IMR-90 (cell line): Measurements from ENCODE around the gene TRAPPC12. TPM values are rescaled to one million over a fixed set of nuclear protein-coding genes. Genes with fewer than 3 reads are reported as not detected.

Source experiments
- ATAC-seq: fragments of 200-7000 bp; cut with Tn5 transposase; 2 replicates; pipeline ENCODE4 v1.9.1; 2020; ENCODE audit warnings: low read depth, mild to moderate bottlenecking, moderate library complexity
- BruUV-seq: library from RNA; stranded (reverse); fragments of 400-500 nt; replicated peaks from 2 replicates; lab custom pipeline; 2021; lab: Mats Ljungman, UMichigan
- CTCF ChIA-PET: fragments of 300-600 bp; formaldehyde crosslinking; extraction: SDS; loops from one replicate; lab custom pipeline; 2021; ENCODE audit warnings: antibody characterized with exemption; lab: Yijun Ruan, JAX
- POLR2A ChIA-PET: fragments of 300-600 bp; sonication (Branson Sonifier 250); formaldehyde crosslinking; loops from one replicate; lab custom pipeline; 2022; ENCODE audit warnings: antibody characterized with exemption; ENCODE audit not compliant: unreplicated experiment; lab: Charles Lee
- DNase-seq: peaks from one replicate; pipeline ENCODE4 v3.0.0; 2013
- H2AFZ ChIP-seq: replicated peaks from 2 replicates; pipeline ENCODE3; 2013; ENCODE audit warnings: low read length, mild to moderate bottlenecking; ENCODE audit not compliant: poor library complexity
- H2AK5ac ChIP-seq: 2 replicates; pipeline ENCODE4 v1.6.1; 2013; ENCODE audit warnings: low read depth, low read length, inconsistent platforms
- H2AK9ac ChIP-seq: replicated peaks from 2 replicates; pipeline ENCODE3; 2013; ENCODE audit warnings: mild to moderate bottlenecking, low read depth, low read length, moderate library complexity; ENCODE audit not compliant: poor library complexity
- H2BK120ac ChIP-seq: 2 replicates; pipeline ENCODE4 v1.6.1; 2013; ENCODE audit warnings: low read depth, low read length, inconsistent platforms
- H2BK15ac ChIP-seq: 3 replicates; pipeline ENCODE4 v1.6.1; 2013; ENCODE audit warnings: low read depth, low read length, inconsistent platforms
- H2BK20ac ChIP-seq: 2 replicates; pipeline ENCODE4 v1.6.1; 2013; ENCODE audit warnings: low read depth, mild to moderate bottlenecking, inconsistent platforms, low read length, moderate library complexity
- H2BK5ac ChIP-seq: 2 replicates; pipeline ENCODE4 v1.6.1; 2013; ENCODE audit warnings: mild to moderate bottlenecking, low read depth, low read length, inconsistent platforms; ENCODE audit not compliant: poor library complexity, severe bottlenecking
- H3K14ac ChIP-seq: replicated peaks from 2 replicates; pipeline ENCODE4 v1.6.1; 2013; ENCODE audit warnings: low read depth, low read length, inconsistent platforms
- H3K18ac ChIP-seq: 2 replicates; pipeline ENCODE4 v1.6.1; 2013; ENCODE audit warnings: low read depth, low read length, control low read depth
- H3K23ac ChIP-seq: 2 replicates; pipeline ENCODE4 v1.6.1; 2013; ENCODE audit warnings: low read depth, low read length, inconsistent platforms
- H3K27ac ChIP-seq: 2 replicates; pipeline ENCODE4 v1.5.1; 2013; ENCODE audit warnings: mild to moderate bottlenecking, control low read depth, low read length; ENCODE audit not compliant: insufficient read depth
- H3K27me3 ChIP-seq: 2 replicates; pipeline ENCODE4 v1.6.1; 2013; ENCODE audit warnings: low read length; ENCODE audit not compliant: control insufficient read depth, insufficient read depth
- H3K36me3 ChIP-seq: 2 replicates; pipeline ENCODE4 v1.6.1; 2013; ENCODE audit warnings: low read length, mixed read lengths; ENCODE audit not compliant: control insufficient read depth, insufficient read depth
- H3K4ac ChIP-seq: 2 replicates; pipeline ENCODE4 v1.6.1; 2013; ENCODE audit warnings: low read depth, low read length, inconsistent platforms
- H3K4me1 ChIP-seq: 2 replicates; pipeline ENCODE4 v1.6.1; 2013; ENCODE audit warnings: low read length, mixed read lengths; ENCODE audit not compliant: control insufficient read depth, insufficient read depth
- H3K4me2 ChIP-seq: 2 replicates; pipeline ENCODE4 v1.6.1; 2013; ENCODE audit warnings: low read depth, mild to moderate bottlenecking, control low read depth, low read length, moderate library complexity
- H3K4me3 ChIP-seq: 2 replicates; pipeline ENCODE4 v1.5.1; 2013; ENCODE audit warnings: low read depth, mild to moderate bottlenecking, control low read depth, low read length, moderate library complexity; ENCODE audit not compliant: insufficient read depth
- H3K56ac ChIP-seq: 2 replicates; pipeline ENCODE4 v1.6.1; 2013; ENCODE audit warnings: low read length, inconsistent platforms; ENCODE audit not compliant: insufficient read depth; ENCODE audit errors: extremely low read depth
- H3K79me1 ChIP-seq, 2 experiments: 2 replicates each; pipeline ENCODE4 v1.6.1; 2013; ENCODE audit warnings: low read length in 2 of 2, inconsistent platforms in 1 of 2, low read depth in 1 of 2
- H3K9ac ChIP-seq: 2 replicates; pipeline ENCODE4 v1.6.1; 2013; ENCODE audit warnings: low read depth, low read length, control low read depth
- H3K9me1 ChIP-seq: 2 replicates; pipeline ENCODE4 v1.6.1; 2013; ENCODE audit warnings: low read length, inconsistent platforms; ENCODE audit not compliant: insufficient read depth
- H3K9me3 ChIP-seq: 2 replicates; pipeline ENCODE4 v1.6.1; 2013; ENCODE audit warnings: low read length; ENCODE audit not compliant: control insufficient read depth, insufficient read depth
- H4K20me1 ChIP-seq: 2 replicates; pipeline ENCODE4 v1.6.1; 2013; ENCODE audit warnings: low read length, inconsistent platforms; ENCODE audit not compliant: insufficient read depth
- H4K5ac ChIP-seq: 2 replicates; pipeline ENCODE4 v1.6.1; 2013; ENCODE audit warnings: mild to moderate bottlenecking, low read depth, low read length, control low read depth
- H4K8ac ChIP-seq, 2 experiments: 2 replicates each; pipeline ENCODE4 v1.6.1; 2013; ENCODE audit warnings: low read depth in 2 of 2, low read length in 2 of 2, control low read depth in 1 of 2, inconsistent platforms in 1 of 2
- H4K91ac ChIP-seq: 2 replicates; pipeline ENCODE4 v1.6.1; 2013; ENCODE audit warnings: low read depth, low read length, inconsistent platforms; ENCODE audit not compliant: insufficient read depth
- BHLHE40 ChIP-seq: fragments of 150-350 bp; IDR thresholded peaks from 2 replicates; pipeline ENCODE4 v1.6.1; 2016; ENCODE audit warnings: mild to moderate bottlenecking, low read depth, low read length
- CEBPB ChIP-seq: IDR thresholded peaks from 2 replicates; pipeline ENCODE4 v1.6.1; 2012; ENCODE audit warnings: low read depth, low read length, improper control_type of control experiment
- CHD1 ChIP-seq: IDR thresholded peaks from 2 replicates; pipeline ENCODE4 v1.6.1; 2012; ENCODE audit warnings: low read depth, low read length, improper control_type of control experiment
- CTCF ChIP-seq: conservative IDR thresholded peaks from 2 replicates; pipeline ENCODE4 v1.5.1; 2012; ENCODE audit warnings: mild to moderate bottlenecking, low read depth, low read length, improper control_type of control experiment
- FOS ChIP-seq: fragments of 150-350 bp; IDR thresholded peaks from 2 replicates; pipeline ENCODE4 v1.6.1; 2016; ENCODE audit warnings: low read depth, low read length
- MAZ ChIP-seq: IDR thresholded peaks from 2 replicates; pipeline ENCODE4 v1.6.1; 2012; ENCODE audit warnings: low read depth, mild to moderate bottlenecking, low read length, improper control_type of control experiment, moderate library complexity, borderline replicate concordance
- MXI1 ChIP-seq: IDR thresholded peaks from 2 replicates; pipeline ENCODE4 v1.6.1; 2012; ENCODE audit warnings: low read depth, mild to moderate bottlenecking, low read length, moderate library complexity, borderline replicate concordance
- RCOR1 ChIP-seq: IDR thresholded peaks from 2 replicates; pipeline ENCODE4 v1.6.1; 2012; ENCODE audit warnings: mild to moderate bottlenecking, low read length, improper control_type of control experiment; ENCODE audit not compliant: insufficient replicate concordance
- RFX5 ChIP-seq: IDR thresholded peaks from 2 replicates; pipeline ENCODE4 v1.8.0; 2012; ENCODE audit warnings: low read depth, mild to moderate bottlenecking, low read length, moderate library complexity
- SMC3 ChIP-seq: fragments of 150-350 bp; IDR thresholded peaks from 2 replicates; pipeline ENCODE4 v1.6.1; 2016; ENCODE audit warnings: low read depth, mild to moderate bottlenecking, antibody characterized with exemption, low read length, moderate library complexity
- WGBS, 2 experiments: methylation state at CpG; one replicate each; pipeline versions ENCODE4 v1.1.5 to v1.1.7; 2013; ENCODE audit warnings: missing lambda C conversion rate in 2 of 2; ENCODE audit not compliant: insufficient read length in 1 of 2; ENCODE audit errors: extremely low coverage in 2 of 2; 5-methylcytosine and 5-hydroxymethylcytosine counted together
- dilution Hi-C: fragments of 300-500 bp; cut with HindIII; formaldehyde crosslinking; loops from one replicate; pipeline ENCODE4 v1.14.3; 2018; ENCODE audit warnings: low sequenced_read_pairs; ENCODE audit not compliant: unreplicated experiment
- in situ Hi-C: fragments of 300-500 bp; cut with MboI; formaldehyde crosslinking; loops from 3 replicates; pipeline ENCODE4 v1.14.3; 2019; ENCODE audit warnings: low sequenced_read_pairs, inconsistent platforms, mixed read lengths
- intact Hi-C: fragments of 100-400 bp; cut with micrococcal nuclease; formaldehyde crosslinking; loops from 2 replicates; pipeline ENCODE4 v1.10.0; 2022
- polyA plus RNA-seq, 3 experiments: library from polyadenylated mRNA; depleted of rRNA; stranded (reverse); fragments of >200 nt; gene quantifications; 2 replicates each; pipeline ENCODE4 v1.2.3, GENCODE V29; 2012; ENCODE audit warnings: low replicate concordance in 1 of 3
- total RNA-seq: library from RNA; depleted of rRNA; stranded (reverse); fragments of >200 nt; gene quantifications from 2 replicates; pipeline ENCODE4 v1.2.3, GENCODE V29; 2012

TRAPPC12 gene
- total and polyA plus RNA-seq, 2 of the 4 experiments (the other 2 are of a cell fraction), result 25.8 to 69.9 TPM

GRCh38 chr2:3389193-3389592, 9.7 kb downstream of the TRAPPC12 start:
- POLR2A ChIA-PET, result no interaction called here
- 97% methylated on average over 14 of the region's 29 CpGs; no CpG with 5 or more reads in 1 of the 2 experiments for WGBS, 2 experiments
- H3K18ac ChIP-seq, result no peak overlapping the region
- TF ChIP-seq CTCF, result no peak
- TF ChIP-seq RFX5, result no peak
- no peak for TF ChIP-seq CHD1
- TF ChIP-seq SMC3, result no peak
- no peak for TF ChIP-seq MXI1
- no peak for TF ChIP-seq MAZ
- TF ChIP-seq RCOR1, result no peak
- no peak for TF ChIP-seq BHLHE40
- TF ChIP-seq CEBPB, result no peak
- TF ChIP-seq FOS, result no peak
- H4K8ac ChIP-seq, result no peak overlapping the region
- no peaks in the 10 kb centered on the region for H3K27me3 ChIP-seq
- BruUV-seq, result no TSS peak
- dilution Hi-C loops, result no loop called here
- ATAC-seq (no peak), DNase-seq (no peak)
- H2AK5ac ChIP-seq, result no peak overlapping the region
- no peaks in the 10 kb centered on the region for H3K9me3 ChIP-seq
- no peak overlapping the region for H3K4me2 ChIP-seq
- H2BK5ac ChIP-seq, result no peak overlapping the region
- intact Hi-C loops, result no loop called here
- H3K27ac ChIP-seq, result no peak overlapping the region
- peaks cover 30% of the 10 kb centered on the region for H4K20me1 ChIP-seq
- no peak overlapping the region for H2BK20ac ChIP-seq
- peaks cover 40% of the 10 kb centered on the region for H3K36me3 ChIP-seq
- H2AK9ac ChIP-seq, result no peak overlapping the region
- H3K23ac ChIP-seq, result no peak overlapping the region
- H3K4me3 ChIP-seq, result no peak overlapping the region
- no peak overlapping the region for H2AFZ ChIP-seq
- CTCF ChIA-PET, result no interaction called here
- no peak overlapping the region for H2BK15ac ChIP-seq
- H3K4me1 ChIP-seq, result peaks cover 4% of the 10 kb centered on the region
- H2BK120ac ChIP-seq, result no peak overlapping the region
- no peak overlapping the region for H3K9ac ChIP-seq
- in situ Hi-C loops, result no loop called here
- no peak overlapping the region for H4K5ac ChIP-seq
- peaks cover 24 to 58% of the 10 kb centered on the region in 2 experiments for H3K79me1 ChIP-seq
- no peak overlapping the region for H3K56ac ChIP-seq
- H4K91ac ChIP-seq, result no peak overlapping the region
- H3K14ac ChIP-seq, result no peak overlapping the region
- peaks cover 3% of the 10 kb centered on the region; the same call in 1 of the 2 replicates for H3K9me1 ChIP-seq
- H3K4ac ChIP-seq, result no peak overlapping the region
